ENCODE data around the gene DEDD2. TPM values are rescaled to one million over a fixed set of nuclear protein-coding genes. Genes with fewer than 3 reads are reported as not detected.

Gene DEDD2
- total and polyA plus RNA-seq, 10 of the 15 experiments (the other 5 are each of a cell fraction or from before 2014, with no cell fraction given), result 2.5 to 24.7 (median 17.6) TPM

DNA sequence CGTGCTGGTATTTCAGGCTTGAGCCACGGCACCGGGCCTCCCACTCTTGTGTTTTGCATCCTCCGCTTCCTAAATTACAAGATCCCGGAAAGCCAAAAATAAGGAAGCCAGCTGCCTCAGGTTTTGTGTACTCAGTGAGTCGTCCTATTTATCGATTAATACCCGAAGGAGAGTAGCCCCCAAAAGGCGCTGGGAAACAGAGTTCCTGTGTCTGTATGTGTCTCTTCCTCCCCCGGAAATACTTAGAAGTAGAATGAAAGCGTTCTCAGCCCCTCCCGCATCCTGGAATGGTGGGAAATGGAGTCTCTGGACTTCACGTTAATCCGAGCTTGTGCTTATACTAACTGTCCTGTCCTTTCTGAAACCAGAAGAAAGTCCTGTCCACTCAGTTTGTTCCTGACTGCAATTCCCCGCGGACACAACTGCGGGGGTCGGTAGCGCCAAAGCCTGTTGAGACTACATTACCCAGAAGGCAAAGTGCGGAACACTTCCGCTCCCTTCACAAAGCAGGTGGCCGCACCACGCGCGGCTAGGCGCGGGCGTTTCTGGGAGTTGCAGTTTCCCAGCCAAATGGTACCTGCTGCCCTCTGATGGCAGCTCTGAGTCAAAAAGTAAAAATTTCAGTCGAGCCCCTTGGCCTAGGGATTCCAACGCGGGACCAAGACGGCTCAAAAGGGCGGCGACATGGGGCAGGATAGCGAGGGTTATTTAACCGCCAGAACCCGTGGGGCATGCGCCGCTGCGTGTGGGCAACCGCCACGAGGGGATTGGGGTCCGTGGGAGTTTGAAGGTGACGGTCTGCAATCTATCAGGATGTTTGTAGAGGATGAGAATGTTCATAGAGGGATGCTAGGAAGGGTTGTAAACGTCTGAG, 27.1 kb upstream of the DEDD2 start:
- peak overlapping the region; percentile 95 for H3K4me2 ChIP-seq (ENCODE audit: control insufficient read depth, insufficient read depth)
- peak overlapping the region; percentile 58 for H3K9ac ChIP-seq (ENCODE audit: control insufficient read depth, insufficient read depth, low read length)
- in situ Hi-C loops (cut with MboI) (no loop called here), intact Hi-C loops (cut with micrococcal nuclease; ENCODE audit: unreplicated experiment) (loop anchor here (2.0 to 5.0 kb wide), 2 partner anchors 36 to 112 kb away; partner anchors contain the start of gene POU2F2)
- 3% methylated on average over 45 of the region's 45 CpGs for WGBS (ENCODE audit: insufficient coverage, insufficient replicate concordance, low lambda C conversion rate, missing lambda C conversion rate)
- POLR2A ChIA-PET, result interaction anchor here (0.7 to 6.7 kb wide), 7 partner anchors 16 to 121 kb away, joined by 3 to 51 read pairs (median 5); no protein-coding TSS in a partner anchor
- H3K27me3 ChIP-seq (replicated peaks in 1 of 2; ENCODE audit: control insufficient read depth in 2 of 2, insufficient read depth in 2 of 2, low read length in 1 of 2), result no peaks in the 10 kb centered on the region
- ATAC-seq (peak; percentile 65), DNase-seq (ENCODE audit: low read depth, low spot score) (peak; percentile 85), FAIRE-seq (peak; percentile 81)
- peak overlapping the region; percentile 99 for H2AFZ ChIP-seq (ENCODE audit: control insufficient read depth, low read depth, low read length)
- H4K20me1 ChIP-seq (ENCODE audit: control insufficient read depth, insufficient read depth), result no peaks in the 10 kb centered on the region
- H3K36me3 ChIP-seq (ENCODE audit: control insufficient read depth in 2 of 2, insufficient read depth in 2 of 2, low read length in 1 of 2), result peaks cover 4 to 5% of the 10 kb centered on the region in 2 experiments; a peak in 3 of 4 replicates
- BruUV-seq (replicated peaks), result no TSS peak
- peak overlapping the region; percentile 90 for H3K4me3 ChIP-seq
- H3K4me1 ChIP-seq (ENCODE audit: control insufficient read depth, insufficient read depth, low read length), result peaks cover 17% of the 10 kb centered on the region
- H3K9me3 ChIP-seq (replicated peaks; ENCODE audit: control insufficient read depth, insufficient read depth, low read length), result no peaks in the 10 kb centered on the region
- SMC1A ChIA-PET (ENCODE audit: uncharacterized antibody, unreplicated experiment), result interaction anchor here (0.7 to 6.3 kb wide), 11 partner anchors 14 to 136 kb away, joined by 3 to 70 read pairs (median 5); no protein-coding TSS in a partner anchor
- H3K27ac ChIP-seq (ENCODE audit: control insufficient read depth, insufficient read depth), result peak overlapping the region; percentile 85
- CTCF ChIA-PET, result interaction anchor here (0.6 to 6.7 kb wide), 17 partner anchors 16 to 189 kb away, joined by 3 to 111 read pairs (median 4); partner anchors contain the start of genes CIC and POU2F2
- RAD21 ChIA-PET (ENCODE audit: unreplicated experiment), result interaction anchor here (0.6 to 6.0 kb wide), 8 partner anchors 13 to 136 kb away, joined by 3 to 82 read pairs (median 4); no protein-coding TSS in a partner anchor
- H3K79me2 ChIP-seq (ENCODE audit: control insufficient read depth, insufficient read depth, low read length), result peaks cover 29% of the 10 kb centered on the region
- no peak for TF ChIP-seq EP300 (IDR thresholded peaks at IDR 0.05; ENCODE audit: borderline replicate concordance in 1 of 2, control insufficient read depth in 1 of 2, low read depth in 2 of 2, low read length in 2 of 2)
- TF ChIP-seq, protein P1, sequence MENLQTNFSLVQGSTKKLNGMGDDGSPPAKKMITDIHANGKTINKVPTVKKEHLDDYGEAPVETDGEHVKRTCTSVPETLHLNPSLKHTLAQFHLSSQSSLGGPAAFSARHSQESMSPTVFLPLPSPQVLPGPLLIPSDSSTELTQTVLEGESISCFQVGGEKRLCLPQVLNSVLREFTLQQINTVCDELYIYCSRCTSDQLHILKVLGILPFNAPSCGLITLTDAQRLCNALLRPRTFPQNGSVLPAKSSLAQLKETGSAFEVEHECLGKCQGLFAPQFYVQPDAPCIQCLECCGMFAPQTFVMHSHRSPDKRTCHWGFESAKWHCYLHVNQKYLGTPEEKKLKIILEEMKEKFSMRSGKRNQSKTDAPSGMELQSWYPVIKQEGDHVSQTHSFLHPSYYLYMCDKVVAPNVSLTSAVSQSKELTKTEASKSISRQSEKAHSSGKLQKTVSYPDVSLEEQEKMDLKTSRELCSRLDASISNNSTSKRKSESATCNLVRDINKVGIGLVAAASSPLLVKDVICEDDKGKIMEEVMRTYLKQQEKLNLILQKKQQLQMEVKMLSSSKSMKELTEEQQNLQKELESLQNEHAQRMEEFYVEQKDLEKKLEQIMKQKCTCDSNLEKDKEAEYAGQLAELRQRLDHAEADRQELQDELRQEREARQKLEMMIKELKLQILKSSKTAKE (IDR thresholded peaks at IDR 0.05; ENCODE audit: low read depth, poor library complexity, severe bottlenecking), result no peak
- TF ChIP-seq CEBPB (IDR thresholded peaks at IDR 0.05; ENCODE audit: borderline replicate concordance in 1 of 2, low read depth in 2 of 2, low read length in 2 of 2), result no peak
- no peak; the same call in 1 of the 2 replicates for TF ChIP-seq PML (IDR thresholded peaks at IDR 0.05; ENCODE audit: low read length)
- no peak for TF ChIP-seq CHD1 (IDR thresholded peaks at IDR 0.05; ENCODE audit: low read depth, low read length)
- TF ChIP-seq IKZF1 (conservative IDR thresholded peaks at IDR 0.05), result peak; percentile 100
- no peak for TF ChIP-seq BACH1 (IDR thresholded peaks at IDR 0.05; ENCODE audit: borderline replicate concordance)
- no peak for TF ChIP-seq JUND (IDR thresholded peaks at IDR 0.05; ENCODE audit: low read depth, low read length)
- TF ChIP-seq, protein P2, sequence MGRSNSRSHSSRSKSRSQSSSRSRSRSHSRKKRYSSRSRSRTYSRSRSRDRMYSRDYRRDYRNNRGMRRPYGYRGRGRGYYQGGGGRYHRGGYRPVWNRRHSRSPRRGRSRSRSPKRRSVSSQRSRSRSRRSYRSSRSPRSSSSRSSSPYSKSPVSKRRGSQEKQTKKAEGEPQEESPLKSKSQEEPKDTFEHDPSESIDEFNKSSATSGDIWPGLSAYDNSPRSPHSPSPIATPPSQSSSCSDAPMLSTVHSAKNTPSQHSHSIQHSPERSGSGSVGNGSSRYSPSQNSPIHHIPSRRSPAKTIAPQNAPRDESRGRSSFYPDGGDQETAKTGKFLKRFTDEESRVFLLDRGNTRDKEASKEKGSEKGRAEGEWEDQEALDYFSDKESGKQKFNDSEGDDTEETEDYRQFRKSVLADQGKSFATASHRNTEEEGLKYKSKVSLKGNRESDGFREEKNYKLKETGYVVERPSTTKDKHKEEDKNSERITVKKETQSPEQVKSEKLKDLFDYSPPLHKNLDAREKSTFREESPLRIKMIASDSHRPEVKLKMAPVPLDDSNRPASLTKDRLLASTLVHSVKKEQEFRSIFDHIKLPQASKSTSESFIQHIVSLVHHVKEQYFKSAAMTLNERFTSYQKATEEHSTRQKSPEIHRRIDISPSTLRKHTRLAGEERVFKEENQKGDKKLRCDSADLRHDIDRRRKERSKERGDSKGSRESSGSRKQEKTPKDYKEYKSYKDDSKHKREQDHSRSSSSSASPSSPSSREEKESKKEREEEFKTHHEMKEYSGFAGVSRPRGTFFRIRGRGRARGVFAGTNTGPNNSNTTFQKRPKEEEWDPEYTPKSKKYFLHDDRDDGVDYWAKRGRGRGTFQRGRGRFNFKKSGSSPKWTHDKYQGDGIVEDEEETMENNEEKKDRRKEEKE (IDR thresholded peaks at IDR 0.05), result no peak
- peak; percentile 98 for TF ChIP-seq RAD51 (IDR thresholded peaks at IDR 0.05)
- TF ChIP-seq IKZF2 (IDR thresholded peaks at IDR 0.05), result peak in 1 of 2 experiments; percentile 68
- TF ChIP-seq BRCA1 (IDR thresholded peaks at IDR 0.05; ENCODE audit: low read depth, low read length), result no peak
- TF ChIP-seq NFXL1 (IDR thresholded peaks at IDR 0.05; ENCODE audit: borderline replicate concordance), result no peak
- no peak for TF ChIP-seq NR2C2 (IDR thresholded peaks at IDR 0.05; ENCODE audit: borderline replicate concordance, control insufficient read depth, insufficient read length, low read depth)
- peak; percentile 83 for TF ChIP-seq MXI1 (IDR thresholded peaks at IDR 0.05; ENCODE audit: low read depth, low read length)
- TF ChIP-seq, protein P3, sequence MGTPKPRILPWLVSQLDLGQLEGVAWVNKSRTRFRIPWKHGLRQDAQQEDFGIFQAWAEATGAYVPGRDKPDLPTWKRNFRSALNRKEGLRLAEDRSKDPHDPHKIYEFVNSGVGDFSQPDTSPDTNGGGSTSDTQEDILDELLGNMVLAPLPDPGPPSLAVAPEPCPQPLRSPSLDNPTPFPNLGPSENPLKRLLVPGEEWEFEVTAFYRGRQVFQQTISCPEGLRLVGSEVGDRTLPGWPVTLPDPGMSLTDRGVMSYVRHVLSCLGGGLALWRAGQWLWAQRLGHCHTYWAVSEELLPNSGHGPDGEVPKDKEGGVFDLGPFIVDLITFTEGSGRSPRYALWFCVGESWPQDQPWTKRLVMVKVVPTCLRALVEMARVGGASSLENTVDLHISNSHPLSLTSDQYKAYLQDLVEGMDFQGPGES (IDR thresholded peaks at IDR 0.05), result no peak

Measured in GM12878 (cell line).